ENCODE results near the gene VTI1A. TPM values are rescaled to one million over a fixed set of nuclear protein-coding genes. Genes with fewer than 3 reads are reported as not detected.

Gene VTI1A
- total and polyA plus RNA-seq, 2 of the 4 experiments (the other 2 are of a cell fraction): 9.7 to 24.9 TPM

GRCh38 chr10:112585960-112586359 is 138.9 kb downstream of the VTI1A start:
- H3K4me2 ChIP-seq (ENCODE audit: low read depth, low read length): no peak overlapping the region
- no peak overlapping the region for H2BK20ac ChIP-seq (ENCODE audit: low read depth, low read length)
- ATAC-seq (ENCODE audit: low read depth) (no peak), DNase-seq (no peak)
- H3K18ac ChIP-seq (ENCODE audit: low read depth, low read length): no peak overlapping the region
- H3K56ac ChIP-seq (ENCODE audit: extremely low read depth, insufficient read depth, low read length): no peak overlapping the region
- H3K9me3 ChIP-seq (ENCODE audit: control insufficient read depth, insufficient read depth, low read length): no peaks in the 10 kb centered on the region
- no CpG with 5 or more reads among the region's 5 CpGs for WGBS, 2 experiments (ENCODE audit: extremely low coverage in 2 of 2, insufficient read length in 1 of 2)
- H4K5ac ChIP-seq (ENCODE audit: low read depth, low read length): no peak overlapping the region
- no peak overlapping the region for H4K91ac ChIP-seq (ENCODE audit: insufficient read depth, low read depth, low read length)
- no peak overlapping the region for H3K4me3 ChIP-seq (ENCODE audit: insufficient read depth, low read depth, low read length)
- H4K20me1 ChIP-seq (ENCODE audit: insufficient read depth, low read length): peaks cover 4% of the 10 kb centered on the region; the same call in 1 of the 2 replicates
- H4K8ac ChIP-seq (ENCODE audit: low read depth in 2 of 2, low read length in 2 of 2): no peak overlapping the region
- no peak overlapping the region for H3K9ac ChIP-seq (ENCODE audit: low read depth, low read length)
- no peak overlapping the region for H2AFZ ChIP-seq (replicated peaks; ENCODE audit: low read length, poor library complexity)
- TF ChIP-seq CHD1 (IDR thresholded peaks at IDR 0.05; ENCODE audit: low read depth, low read length): no peak
- no peak for TF ChIP-seq MAFK (IDR thresholded peaks at IDR 0.05; ENCODE audit: low read depth, low read length)
- no peak for TF ChIP-seq CEBPB (IDR thresholded peaks at IDR 0.05; ENCODE audit: low read depth, low read length)
- TF ChIP-seq MAZ (IDR thresholded peaks at IDR 0.05; ENCODE audit: borderline replicate concordance, low read depth, low read length): no peak
- no peak for TF ChIP-seq ELK1 (IDR thresholded peaks at IDR 0.05; ENCODE audit: borderline replicate concordance, low read depth, low read length)
- TF ChIP-seq USF2 (IDR thresholded peaks at IDR 0.05; ENCODE audit: low read depth, low read length): no peak
- TF ChIP-seq RCOR1 (IDR thresholded peaks at IDR 0.05; ENCODE audit: insufficient replicate concordance, low read length): no peak
- no peak for TF ChIP-seq CTCF (conservative IDR thresholded peaks at IDR 0.05; ENCODE audit: low read depth, low read length)
- TF ChIP-seq FOS (IDR thresholded peaks at IDR 0.05; ENCODE audit: low read depth, low read length): no peak
- no peak for TF ChIP-seq NFE2L2 (IDR thresholded peaks at IDR 0.05; ENCODE audit: low read depth, low read length)
- no peak for TF ChIP-seq SMC3 (IDR thresholded peaks at IDR 0.05; ENCODE audit: low read depth, low read length)
- no peak for TF ChIP-seq BHLHE40 (IDR thresholded peaks at IDR 0.05; ENCODE audit: low read depth, low read length)
- TF ChIP-seq POLR2A (IDR thresholded peaks at IDR 0.05; ENCODE audit: low read depth, low read length): no peak
- no TSS peak for BruUV-seq (replicated peaks)
- no peaks in the 10 kb centered on the region for H3K27me3 ChIP-seq (ENCODE audit: control insufficient read depth, insufficient read depth, low read length)
- H3K27ac ChIP-seq (ENCODE audit: insufficient read depth, low read length): no peak overlapping the region
- CTCF ChIA-PET: no interaction called here
- peaks cover 5% of the 10 kb centered on the region for H3K4me1 ChIP-seq (ENCODE audit: control insufficient read depth, insufficient read depth, low read length)
- H3K36me3 ChIP-seq (ENCODE audit: control insufficient read depth, insufficient read depth, low read length): no peaks in the 10 kb centered on the region; the same call in 1 of the 2 replicates
- no peak overlapping the region for H2AK9ac ChIP-seq (replicated peaks; ENCODE audit: low read depth, low read length, poor library complexity)
- no peak overlapping the region; the same call in 1 of the 2 replicates for H3K14ac ChIP-seq (replicated peaks; ENCODE audit: low read depth, low read length)
- H2AK5ac ChIP-seq (ENCODE audit: low read depth, low read length): no peak overlapping the region
- H3K4ac ChIP-seq (ENCODE audit: low read depth, low read length): no peak overlapping the region
- intact Hi-C loops (cut with micrococcal nuclease): no loop called here
- dilution Hi-C loops (cut with HindIII; ENCODE audit: low sequenced_read_pairs, unreplicated experiment): no loop called here
- H2BK5ac ChIP-seq (ENCODE audit: low read depth, low read length, poor library complexity, severe bottlenecking): no peak overlapping the region
- no peak overlapping the region for H2BK120ac ChIP-seq (ENCODE audit: low read depth, low read length)
- no peak overlapping the region for H2BK15ac ChIP-seq (ENCODE audit: low read depth, low read length)
- H3K23ac ChIP-seq (ENCODE audit: low read depth, low read length): no peak overlapping the region
- POLR2A ChIA-PET (ENCODE audit: unreplicated experiment): no interaction called here
- no peaks in the 10 kb centered on the region; a peak in 1 of 4 replicates for H3K79me1 ChIP-seq (ENCODE audit: low read depth in 1 of 2, low read length in 2 of 2)
- in situ Hi-C loops (cut with MboI; ENCODE audit: low sequenced_read_pairs): no loop called here
- H3K9me1 ChIP-seq (ENCODE audit: insufficient read depth, low read length): peaks cover 7% of the 10 kb centered on the region

Measured in IMR-90 (cell line).